Measurements from ENCODE around the gene PSPC1.

- TF ChIP-seq CTCF (IDR thresholded peaks at IDR 0.05; ENCODE audit: insufficient read depth, low read length) (no peak), SPI1 (IDR thresholded peaks at IDR 0.05; ENCODE audit: borderline replicate concordance, low read depth) (no peak), GABPA (IDR thresholded peaks at IDR 0.05; ENCODE audit: low read depth) (no peak), POLR2AphosphoS5 (IDR thresholded peaks at IDR 0.05; ENCODE audit: low read depth) (no peak), REST (IDR thresholded peaks at IDR 0.05; ENCODE audit: insufficient replicate concordance, low read depth) (no peak)
These were observed 57.4 kb downstream of the PSPC1 start for GRCh38 chr13:19725320-19725719.
